Fibroblast of skin of abdomen (primary cell): ENCODE results near the gene SH3GLB2.
"Not testable (repeated sequence)": the region's sequence is repeated elsewhere in the genome, so short reads cannot be mapped to it uniquely, and the experiment has no call there.

ENCODE experiments used
- DNase-seq: peaks from one replicate; pipeline ENCODE4 v3.0.0-alpha.2; 2013

The SH3GLB2 gene

GRCh38 chr9:129014124-129014523 is 14.0 kb downstream of the SH3GLB2 start:
- no peak for DNase-seq

GRCh38 chr9:129013674-129014073 is 14.5 kb downstream of the SH3GLB2 start:
- DNase-seq = no peak

- DNase-seq = no peak
Observed at GRCh38 chr9:129012893-129013448, 15.2 kb downstream of the SH3GLB2 start.

- no peak for DNase-seq
Observed at GRCh38 chr9:129012343-129012742, 15.8 kb downstream of the SH3GLB2 start.

DNA sequence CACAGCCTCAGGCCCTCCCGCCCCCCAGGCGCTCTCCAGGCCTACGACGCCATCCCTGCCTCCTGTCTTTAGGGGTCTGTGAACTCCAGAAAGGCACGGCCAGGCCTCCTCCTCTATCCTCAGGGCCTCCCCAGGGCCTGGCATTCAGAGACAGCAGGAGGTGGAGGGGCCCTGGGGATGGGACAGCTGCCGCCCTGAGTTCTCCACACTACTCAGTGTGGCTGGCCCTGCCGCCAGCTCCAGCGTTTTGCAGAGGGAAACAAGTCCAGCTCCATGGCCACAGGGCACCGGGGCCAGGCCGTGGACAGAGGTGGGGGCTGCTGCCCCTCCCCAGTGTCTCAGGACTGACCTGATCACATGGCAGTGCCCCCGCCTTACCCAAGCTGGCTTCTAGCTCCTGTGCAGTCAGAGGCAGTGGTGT is 16.4 kb downstream of the SH3GLB2 start:
- no peak for DNase-seq

GRCh38 chr9:129011170-129011569 is 17.0 kb downstream of the SH3GLB2 start:
- DNase-seq = no peak

DNA sequence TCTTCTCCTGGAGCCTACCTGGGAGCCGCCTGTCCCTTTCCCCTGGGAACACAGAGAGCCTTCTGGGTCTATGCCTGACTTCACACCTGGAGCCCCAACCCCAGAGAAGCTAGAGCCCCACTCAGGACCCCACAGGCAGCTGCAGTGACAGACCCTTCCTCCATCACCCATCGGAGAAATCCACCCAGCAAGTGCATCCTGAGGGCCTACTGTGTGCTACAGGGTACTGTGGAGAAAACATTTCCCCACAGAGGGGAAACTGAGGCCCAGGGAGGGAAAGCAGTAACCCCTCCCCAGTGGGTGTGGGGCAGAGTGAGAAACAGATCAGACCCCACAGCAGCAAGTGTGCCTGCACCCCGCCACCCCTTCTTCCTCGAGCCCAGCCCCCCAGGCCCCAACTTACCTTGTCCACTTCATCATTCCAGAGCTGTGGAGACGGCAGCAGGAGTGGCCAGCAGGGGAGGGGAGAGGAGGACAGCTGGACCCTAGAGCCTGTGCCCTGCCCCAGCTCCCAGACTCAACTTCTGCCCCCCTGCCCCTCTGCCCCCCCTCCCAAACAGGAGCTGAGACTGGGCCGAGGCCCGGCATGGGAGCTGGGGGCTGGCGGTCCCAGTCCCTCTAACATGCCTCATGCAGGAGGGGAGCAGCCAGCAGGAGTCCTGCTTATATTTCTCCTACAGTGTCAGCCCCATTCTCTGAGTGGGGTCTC is 17.7 kb downstream of the SH3GLB2 start:
- DNase-seq = no peak

DNA sequence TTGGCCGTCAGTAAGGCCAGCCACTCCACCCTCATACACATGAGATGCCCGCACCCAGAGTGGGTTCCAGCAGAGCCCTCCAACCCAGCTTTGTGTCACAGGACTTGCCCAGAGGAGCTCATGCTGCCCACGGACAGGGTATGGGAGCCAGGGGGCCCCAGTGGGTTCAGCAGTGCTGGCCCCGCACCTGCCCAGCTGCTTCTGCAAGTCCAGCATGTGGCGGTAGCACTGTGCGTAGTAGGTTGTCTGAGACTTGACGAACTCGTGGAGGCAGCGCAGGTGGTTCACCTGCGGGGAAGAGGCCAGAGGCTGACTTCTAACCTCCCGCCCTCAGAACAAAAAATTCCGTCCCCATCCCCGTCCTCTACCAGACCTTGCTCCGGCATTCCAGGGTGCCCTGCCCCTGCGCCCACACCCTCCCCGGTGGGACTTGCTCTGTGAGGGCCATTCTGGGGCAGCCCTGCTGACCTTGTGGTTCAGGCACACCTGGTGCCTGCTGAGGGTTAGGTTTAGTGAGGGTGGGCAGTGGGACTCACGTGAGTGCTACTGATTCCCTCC is 18.5 kb downstream of the SH3GLB2 start:
- DNase-seq = no peak

DNA sequence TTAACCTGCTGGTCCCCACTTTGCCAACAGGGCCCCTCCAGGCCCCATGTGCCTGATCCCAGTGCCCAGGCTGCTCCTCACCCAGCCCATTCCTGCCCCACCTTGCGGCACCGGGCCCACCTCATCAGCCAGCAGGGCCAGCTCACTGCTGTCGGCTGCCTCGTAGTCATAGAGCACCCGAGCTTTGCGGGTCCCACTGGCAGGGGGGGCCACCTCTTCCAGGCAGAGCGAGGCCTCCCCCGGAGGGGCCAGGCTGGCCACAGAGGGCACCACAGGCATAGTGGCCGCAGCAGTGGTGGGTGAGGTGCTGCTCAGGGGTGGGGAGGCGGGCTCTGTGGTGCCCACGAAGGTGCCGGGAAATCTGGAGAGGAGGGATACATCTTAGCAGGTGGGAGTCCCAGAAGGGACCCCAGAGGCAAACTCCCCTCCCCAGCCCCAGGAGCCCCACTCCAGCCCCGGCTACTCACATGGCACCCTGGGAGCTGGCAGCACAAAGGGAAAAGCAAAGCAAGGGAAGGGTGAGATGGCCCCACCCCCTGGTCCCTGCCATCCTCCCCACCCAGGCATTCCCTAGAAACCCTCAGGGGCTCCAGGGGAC is 19.0 kb downstream of the SH3GLB2 start:
- no peak for DNase-seq

DNA sequence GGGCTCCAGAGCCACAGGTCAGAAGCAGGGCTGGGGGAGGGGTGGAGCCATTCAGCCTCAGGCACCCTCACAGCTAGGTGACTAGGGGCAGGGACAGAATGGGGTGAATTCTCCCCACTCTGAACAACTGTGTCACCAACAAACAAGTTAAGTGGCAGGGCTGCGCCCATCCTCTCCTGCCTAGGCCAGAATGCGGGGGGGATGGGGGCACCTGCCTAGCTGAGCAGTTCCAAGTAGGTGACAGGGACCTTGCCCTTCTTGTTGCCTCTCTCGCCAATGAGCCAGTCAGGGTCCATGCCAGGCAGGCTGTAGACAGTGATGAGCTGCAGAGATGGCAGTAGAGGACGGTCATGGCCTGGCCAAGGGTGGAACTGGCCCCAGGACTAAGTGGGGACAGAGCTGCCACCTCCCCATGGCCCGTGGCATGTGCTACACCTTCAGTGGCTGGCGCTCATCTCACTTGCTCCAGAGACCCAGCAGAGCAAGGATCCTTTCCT is 19.6 kb downstream of the SH3GLB2 start:
- no peak for DNase-seq

- DNase-seq = no peak
Observed at GRCh38 chr9:129007766-129008468, 20.2 kb downstream of the SH3GLB2 start.

- no peak for DNase-seq
Observed at GRCh38 chr9:129007035-129007765, 20.9 kb downstream of the SH3GLB2 start.

DNA sequence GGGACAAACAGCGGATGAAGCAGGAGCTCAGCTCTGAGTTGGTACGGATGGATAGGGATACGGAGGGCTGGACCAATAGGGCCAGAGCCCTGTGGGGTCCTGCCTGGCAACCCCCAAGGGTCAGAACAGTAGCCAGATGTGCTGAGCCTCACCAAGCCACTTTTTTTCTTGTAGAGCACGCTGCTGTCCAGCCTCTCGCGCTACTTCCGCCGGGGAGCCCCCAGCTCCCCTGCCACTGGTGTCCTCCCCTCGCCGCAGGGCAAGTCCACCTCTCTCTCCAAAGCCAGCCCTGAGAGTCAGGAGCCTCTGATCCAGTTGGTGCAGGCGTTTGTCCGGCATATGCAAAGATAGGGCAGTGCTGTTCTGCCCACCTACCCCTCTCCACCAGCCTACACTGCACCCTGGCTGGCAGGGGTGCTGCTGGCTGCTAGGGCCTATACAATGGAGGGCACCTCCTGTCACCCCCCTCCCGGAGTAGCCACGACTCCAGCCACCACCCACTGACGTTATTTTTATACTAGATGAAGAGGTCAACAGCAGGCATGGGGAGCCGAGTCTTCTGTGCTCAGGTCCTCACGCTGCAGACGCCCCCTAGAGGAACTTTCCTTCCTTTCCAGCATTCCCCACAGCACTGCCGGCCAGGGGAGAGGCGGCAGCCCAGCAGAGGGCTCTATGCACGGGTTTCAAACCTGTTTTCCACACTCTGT is 21.6 kb downstream of the SH3GLB2 start:
- peak; percentile 67 for DNase-seq

DNA sequence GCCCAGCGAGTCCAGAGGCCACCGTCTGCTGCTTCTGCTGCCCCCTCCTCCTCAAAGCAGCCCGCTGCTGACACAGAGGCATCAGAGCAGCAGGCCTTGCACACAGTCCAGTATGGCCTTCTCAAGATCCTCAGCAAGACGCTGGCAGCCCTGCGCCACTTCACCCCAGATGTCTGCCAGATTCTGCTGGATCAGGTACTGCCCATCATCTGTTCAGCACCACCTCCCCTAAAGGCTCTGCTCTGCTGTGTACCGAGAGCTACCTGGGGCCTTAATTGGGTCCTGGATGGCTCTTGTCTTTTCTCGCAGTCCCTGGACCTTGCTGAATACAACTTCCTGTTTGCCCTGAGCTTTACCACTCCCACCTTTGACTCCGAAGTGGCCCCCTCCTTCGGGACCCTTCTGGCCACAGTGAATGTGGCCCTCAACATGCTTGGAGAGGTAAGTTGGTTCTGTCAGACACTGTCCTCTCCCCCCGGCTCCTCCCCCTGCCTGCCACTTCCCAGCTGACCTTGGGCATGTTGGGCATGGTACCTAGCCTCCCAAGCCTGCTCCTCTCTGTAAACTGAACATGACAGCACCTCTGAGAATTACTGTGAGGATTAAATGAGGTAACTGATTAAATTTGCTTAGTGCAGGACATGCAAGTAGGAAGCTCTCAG is 22.7 kb downstream of the SH3GLB2 start:
- DNase-seq = no peak

GRCh38 chr9:129004173-129004572 is 24.0 kb downstream of the SH3GLB2 start:
- not testable (repeated sequence) for DNase-seq

GRCh38 chr9:129002992-129003391 is 25.1 kb downstream of the SH3GLB2 start:
- DNase-seq = no peak

- no peak for DNase-seq
Observed at GRCh38 chr9:129001504-129002325, 26.4 kb downstream of the SH3GLB2 start.

DNA sequence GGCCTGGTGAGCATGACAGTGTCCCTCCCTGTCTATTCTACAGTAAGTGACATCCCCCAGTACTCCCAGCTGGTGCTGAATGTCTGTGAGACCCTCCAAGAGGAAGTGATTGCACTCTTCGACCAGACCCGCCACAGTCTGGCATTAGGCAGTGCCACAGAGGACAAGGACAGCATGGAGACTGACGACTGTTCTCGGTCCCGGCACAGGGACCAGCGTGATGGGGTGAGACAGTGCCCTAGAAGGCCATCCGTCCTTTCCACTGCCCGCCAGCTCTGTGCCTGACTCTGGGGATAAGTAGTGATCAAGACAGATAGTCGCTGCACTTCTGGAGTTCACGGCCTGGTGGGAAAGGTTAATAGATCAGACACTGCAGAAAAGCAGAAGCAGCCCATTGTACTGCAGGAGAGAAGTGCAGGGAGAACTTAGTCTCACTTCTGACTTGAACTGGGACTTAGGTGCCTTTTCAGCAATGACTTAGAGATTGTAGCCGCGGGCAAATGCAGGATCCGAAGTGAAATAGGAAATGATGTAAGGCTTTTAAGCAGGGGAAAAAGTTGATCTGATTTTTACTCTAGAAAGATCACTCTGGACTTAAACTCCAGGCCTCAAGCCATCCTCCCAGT is 28.4 kb downstream of the SH3GLB2 start:
- no peak for DNase-seq

DNA sequence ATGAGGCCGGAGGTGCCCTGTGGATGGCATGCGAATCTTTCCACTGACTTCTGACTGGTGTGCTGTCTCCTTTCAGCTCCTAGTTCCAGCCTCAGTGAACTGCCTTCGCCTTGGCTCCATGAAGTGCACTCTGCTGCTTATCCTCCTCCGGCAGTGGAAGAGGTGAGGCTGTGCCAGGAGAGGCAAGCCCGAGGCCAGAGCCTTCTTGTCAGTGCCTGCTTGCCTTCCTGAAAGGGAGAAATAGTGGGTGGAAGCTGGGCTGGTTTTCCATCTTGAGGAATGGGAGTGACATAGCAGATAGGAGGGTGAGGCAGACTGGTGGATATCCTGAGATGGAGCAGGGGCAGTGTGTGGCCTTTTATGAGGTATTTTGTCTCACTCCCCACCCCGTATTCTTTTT is 29.7 kb downstream of the SH3GLB2 start:
- no peak for DNase-seq

- DNase-seq = peak; percentile 57
Observed at GRCh38 chr9:128995791-128996190, 32.3 kb downstream of the SH3GLB2 start.
